Astrocyte of the spinal cord (primary cell): ENCODE results near the gene SFI1.
"Not testable (repeated sequence)": the region's sequence is repeated elsewhere in the genome, so short reads cannot be mapped to it uniquely, and the experiment has no call there.

Source experiments
- DNase-seq: peaks from one replicate; pipeline ENCODE4 v3.0.0; 2011; ENCODE audit warnings: low read depth, low spot score
- H3K4me3 ChIP-seq: 2 replicates; pipeline ENCODE4 v1.5.1; 2011; ENCODE audit warnings: low read depth, mild to moderate bottlenecking, low read length, moderate library complexity
- in situ Hi-C: cut with HindIII; loops from 2 replicates; pipeline ENCODE4 v1.10.0; 2017; ENCODE audit warnings: low sequenced_read_pairs
- TF ChIP-seq, protein P1 (sequence below): IDR thresholded peaks from 2 replicates; pipeline ENCODE4 v1.5.1; 2012; ENCODE audit warnings: low read depth, mild to moderate bottlenecking, low read length, inconsistent platforms

SFI1 gene

GRCh38 chr22:31461699-31462098 lies 34.6 kb upstream of the SFI1 start:
- H3K4me3 ChIP-seq = no peak overlapping the region
- no peak for DNase-seq
- in situ Hi-C loops = no loop called here
- TF ChIP-seq, protein P1, sequence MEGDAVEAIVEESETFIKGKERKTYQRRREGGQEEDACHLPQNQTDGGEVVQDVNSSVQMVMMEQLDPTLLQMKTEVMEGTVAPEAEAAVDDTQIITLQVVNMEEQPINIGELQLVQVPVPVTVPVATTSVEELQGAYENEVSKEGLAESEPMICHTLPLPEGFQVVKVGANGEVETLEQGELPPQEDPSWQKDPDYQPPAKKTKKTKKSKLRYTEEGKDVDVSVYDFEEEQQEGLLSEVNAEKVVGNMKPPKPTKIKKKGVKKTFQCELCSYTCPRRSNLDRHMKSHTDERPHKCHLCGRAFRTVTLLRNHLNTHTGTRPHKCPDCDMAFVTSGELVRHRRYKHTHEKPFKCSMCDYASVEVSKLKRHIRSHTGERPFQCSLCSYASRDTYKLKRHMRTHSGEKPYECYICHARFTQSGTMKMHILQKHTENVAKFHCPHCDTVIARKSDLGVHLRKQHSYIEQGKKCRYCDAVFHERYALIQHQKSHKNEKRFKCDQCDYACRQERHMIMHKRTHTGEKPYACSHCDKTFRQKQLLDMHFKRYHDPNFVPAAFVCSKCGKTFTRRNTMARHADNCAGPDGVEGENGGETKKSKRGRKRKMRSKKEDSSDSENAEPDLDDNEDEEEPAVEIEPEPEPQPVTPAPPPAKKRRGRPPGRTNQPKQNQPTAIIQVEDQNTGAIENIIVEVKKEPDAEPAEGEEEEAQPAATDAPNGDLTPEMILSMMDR = no peak

GRCh38 chr22:31465307-31465706 lies 31.0 kb upstream of the SFI1 start:
- no peak for DNase-seq
- H3K4me3 ChIP-seq = no peak overlapping the region
- TF ChIP-seq, protein P1 = no peak
- in situ Hi-C loops = no loop called here

DNA sequence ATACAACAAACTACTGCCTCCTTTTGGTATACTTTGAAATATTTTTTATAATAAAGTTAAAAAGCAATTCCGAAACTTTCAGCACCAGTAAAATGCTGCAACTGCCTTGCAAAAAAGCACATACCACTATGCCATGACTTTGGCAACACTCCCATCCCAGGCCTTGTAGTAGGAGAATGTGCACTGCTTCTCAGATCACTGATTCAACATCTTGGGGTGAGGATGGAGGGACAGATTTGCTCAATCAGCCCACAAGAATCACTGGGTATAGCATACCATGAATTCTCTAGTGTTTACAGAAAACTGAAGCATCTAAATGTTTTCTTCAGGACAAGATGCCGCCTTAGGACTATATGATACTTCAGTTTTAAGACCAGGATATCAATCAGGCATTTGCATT lies 21.6 kb upstream of the SFI1 start:
- in situ Hi-C loops = no loop called here
- DNase-seq = peak; percentile 59
- H3K4me3 ChIP-seq = no peak overlapping the region
- TF ChIP-seq, protein P1 = no peak

DNA sequence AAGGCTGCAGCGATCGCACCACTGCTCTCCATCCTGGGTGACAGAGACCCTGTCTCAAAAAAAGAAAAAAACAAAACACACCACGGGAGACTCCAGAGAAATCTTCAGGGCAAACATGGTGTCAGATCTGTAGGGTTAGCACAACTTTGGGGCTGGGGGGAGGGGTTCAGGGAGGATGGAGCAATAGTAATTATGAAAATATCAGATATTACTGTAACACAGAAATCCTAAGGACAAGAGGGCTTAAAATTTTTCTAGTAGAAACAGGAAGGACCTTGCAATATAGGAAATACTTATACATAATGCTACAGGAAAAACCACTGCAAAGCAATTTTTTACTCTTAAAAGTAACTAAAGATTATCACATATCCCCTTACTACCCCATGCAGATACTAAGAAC lies 20.5 kb upstream of the SFI1 start:
- in situ Hi-C loops = no loop called here
- TF ChIP-seq, protein P1 = no peak
- H3K4me3 ChIP-seq = no peak overlapping the region
- no peak for DNase-seq

GRCh38 chr22:31477329-31477728 lies 19.0 kb upstream of the SFI1 start:
- no peak for DNase-seq
- TF ChIP-seq, protein P1 = no peak
- in situ Hi-C loops = no loop called here
- H3K4me3 ChIP-seq = no peak overlapping the region

GRCh38 chr22:31481129-31481528 lies 15.2 kb upstream of the SFI1 start:
- in situ Hi-C loops = no loop called here
- no peak overlapping the region for H3K4me3 ChIP-seq
- TF ChIP-seq, protein P1 = no peak
- no peak for DNase-seq

DNA sequence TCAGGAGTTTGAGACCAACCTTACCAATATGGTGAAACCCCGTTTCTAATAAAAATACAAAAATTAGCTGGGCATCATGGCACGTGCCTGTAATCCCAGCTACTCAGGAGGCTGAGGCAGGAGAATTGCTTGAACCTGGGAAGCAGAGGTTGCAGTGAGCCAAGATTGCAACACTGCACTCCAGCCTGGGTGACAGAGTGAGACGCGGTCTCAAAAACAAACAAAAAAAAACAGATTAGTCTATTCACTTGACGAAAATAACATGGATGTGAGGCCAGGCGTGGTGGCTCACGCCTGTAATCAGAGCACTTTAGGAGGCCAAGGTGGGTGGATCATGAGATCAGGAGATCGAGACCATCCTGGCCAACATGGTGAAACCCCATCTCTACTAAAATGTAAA lies 13.9 kb upstream of the SFI1 start:
- in situ Hi-C loops, DNase-seq, H3K4me3 ChIP-seq: not testable (repeated sequence)

DNA sequence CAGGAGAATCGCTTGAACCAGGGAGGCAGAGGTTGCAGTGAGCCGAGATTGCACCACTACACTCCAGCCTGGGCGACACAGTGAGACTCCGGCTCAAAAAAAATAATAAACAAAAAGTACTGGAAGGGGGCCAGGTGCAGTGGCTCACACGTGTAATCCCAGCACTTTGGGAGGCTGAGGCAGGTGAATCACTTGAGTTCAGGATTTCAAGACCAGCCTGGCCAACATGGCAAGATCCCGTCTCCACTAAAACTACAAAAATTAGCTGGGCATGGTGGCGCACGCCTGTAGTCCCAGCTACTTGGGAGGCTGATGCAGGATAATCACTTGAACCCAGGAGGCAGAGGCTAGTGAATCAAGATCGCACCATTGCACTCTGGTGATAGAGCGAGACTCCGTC lies 10.0 kb upstream of the SFI1 start:
- H3K4me3 ChIP-seq, DNase-seq, in situ Hi-C loops: not testable (repeated sequence)
